Measurements from ENCODE around the gene STX11. TPM values are rescaled to one million over a fixed set of nuclear protein-coding genes. Genes with fewer than 3 reads are reported as not detected.
"Not testable (repeated sequence)": the region's sequence is repeated elsewhere in the genome, so short reads cannot be mapped to it uniquely, and the experiment has no call there.

STX11 gene
- total RNA-seq, 1 experiment from 2014 or later = not detected

DNA sequence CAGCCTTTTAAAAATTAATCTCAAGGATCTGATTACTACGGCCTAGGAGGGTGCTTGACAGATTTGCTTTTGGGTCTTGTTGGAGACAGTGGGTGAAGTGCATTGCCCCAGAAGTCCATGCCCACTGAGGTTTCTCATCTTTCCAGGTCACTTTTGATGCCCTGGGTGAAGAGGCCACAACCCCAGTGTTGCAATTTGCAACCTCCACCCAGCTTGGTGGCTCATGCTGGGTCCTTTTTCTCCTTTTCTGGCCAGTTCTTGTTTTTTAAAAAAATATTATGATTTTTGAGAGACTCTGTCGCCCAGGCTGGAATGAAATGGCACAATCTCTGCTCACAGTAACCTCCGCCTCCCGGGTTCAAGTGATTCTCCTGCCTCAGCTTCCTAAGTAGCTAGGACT lies 9.4 kb downstream of the STX11 start:
- DNase-seq (ENCODE audit: low read depth) = no peak
- in situ Hi-C loops (cut with HindIII; ENCODE audit: low pct_unique_long_range_greater_than_20kb, low sequenced_read_pairs) = no loop called here

DNA sequence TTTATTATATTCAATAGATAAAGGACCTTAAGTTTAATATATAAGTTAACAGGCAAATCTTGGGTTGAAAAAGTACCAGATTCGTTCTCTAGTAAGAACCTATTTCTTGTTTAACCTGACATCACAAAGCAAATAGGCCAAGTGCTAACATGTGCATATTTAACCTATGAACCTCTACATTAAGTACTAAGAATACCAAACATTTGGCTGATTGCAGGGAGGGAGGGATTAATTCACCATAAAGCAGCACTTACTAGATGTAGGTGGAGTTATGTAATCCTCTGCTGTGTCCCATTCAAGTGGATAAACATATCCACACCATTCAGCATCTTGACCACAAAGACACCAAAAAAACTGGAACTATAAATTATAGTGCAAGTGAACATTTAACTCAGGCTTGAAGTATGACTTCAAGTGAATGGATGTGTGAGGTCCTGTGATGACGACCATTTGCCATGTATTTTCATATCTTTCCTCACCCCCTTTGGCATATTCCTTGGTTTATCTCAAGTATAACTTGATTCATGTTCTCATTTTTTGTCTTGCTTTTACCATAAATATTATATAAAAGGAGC lies 10.2 kb downstream of the STX11 start:
- in situ Hi-C loops (cut with HindIII; ENCODE audit: low pct_unique_long_range_greater_than_20kb, low sequenced_read_pairs) = no loop called here

DNA sequence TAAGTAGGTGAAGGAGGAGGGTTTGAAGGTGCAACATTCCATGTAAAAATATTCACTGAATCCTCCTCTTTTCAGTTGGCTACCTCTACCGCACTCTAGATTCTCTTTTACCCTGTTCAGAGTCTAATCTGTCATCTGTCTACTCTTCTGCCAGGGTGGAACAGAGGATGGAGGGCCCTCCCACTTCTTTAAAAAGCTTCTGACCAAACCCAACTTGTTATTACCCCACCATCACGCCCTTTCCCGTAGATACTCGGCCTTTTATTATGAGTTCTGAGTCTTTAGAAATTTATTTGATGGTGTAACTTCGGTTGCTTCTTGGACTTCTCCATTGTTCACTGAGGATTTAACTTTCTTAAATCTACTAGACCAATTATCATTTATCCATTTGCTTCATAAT lies 11.7 kb downstream of the STX11 start:
- in situ Hi-C loops (cut with HindIII; ENCODE audit: low pct_unique_long_range_greater_than_20kb, low sequenced_read_pairs) = no loop called here

More for the DNA sequence above, 10.2 kb downstream of the STX11 start:
- DNase-seq (ENCODE audit: low read depth) = no peak

DNA sequence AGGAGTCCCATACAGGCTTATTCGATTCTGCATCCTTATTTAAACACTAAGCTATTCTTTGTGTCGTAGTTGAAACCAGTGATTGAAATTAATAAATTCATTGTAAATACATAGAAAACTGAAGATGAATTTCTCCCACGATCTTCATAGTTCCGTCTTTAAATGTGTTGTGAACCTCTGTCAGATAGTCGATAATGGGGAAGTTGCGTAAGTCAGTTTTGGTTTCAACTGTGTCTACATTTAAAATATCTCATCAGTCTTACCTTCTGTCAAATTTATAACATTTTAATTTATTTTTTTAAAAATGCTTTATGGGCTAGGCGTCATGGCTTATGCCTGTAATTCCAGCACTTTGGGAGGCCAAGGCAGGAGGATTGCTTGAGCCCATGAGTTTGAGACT lies 12.7 kb downstream of the STX11 start:
- in situ Hi-C loops (cut with HindIII; ENCODE audit: low pct_unique_long_range_greater_than_20kb, low sequenced_read_pairs) = no loop called here
- DNase-seq (ENCODE audit: low read depth) = no peak

More for the DNA sequence above, 11.7 kb downstream of the STX11 start:
- DNase-seq (ENCODE audit: low read depth) = no peak

DNA sequence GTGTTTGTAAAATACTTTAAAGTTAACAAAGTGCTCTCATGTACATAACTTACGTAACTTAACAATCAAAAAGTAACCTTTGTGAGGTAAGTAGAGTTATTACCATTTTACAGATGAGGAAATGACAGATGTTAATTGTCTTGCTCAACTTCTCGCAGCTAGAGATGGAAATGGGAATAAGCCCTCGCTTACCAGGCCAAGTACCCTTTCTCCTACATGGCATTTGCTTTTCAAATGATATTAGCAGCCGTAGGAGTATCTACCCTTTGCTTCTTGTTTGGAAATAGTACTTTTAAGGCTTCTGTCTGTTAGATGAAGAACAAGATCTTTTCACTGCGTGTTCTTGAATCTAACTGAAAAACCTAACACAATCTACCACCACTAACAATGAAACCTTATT lies 15.5 kb downstream of the STX11 start:
- in situ Hi-C loops (cut with HindIII; ENCODE audit: low pct_unique_long_range_greater_than_20kb, low sequenced_read_pairs) = no loop called here
- DNase-seq (ENCODE audit: low read depth) = no peak

DNA sequence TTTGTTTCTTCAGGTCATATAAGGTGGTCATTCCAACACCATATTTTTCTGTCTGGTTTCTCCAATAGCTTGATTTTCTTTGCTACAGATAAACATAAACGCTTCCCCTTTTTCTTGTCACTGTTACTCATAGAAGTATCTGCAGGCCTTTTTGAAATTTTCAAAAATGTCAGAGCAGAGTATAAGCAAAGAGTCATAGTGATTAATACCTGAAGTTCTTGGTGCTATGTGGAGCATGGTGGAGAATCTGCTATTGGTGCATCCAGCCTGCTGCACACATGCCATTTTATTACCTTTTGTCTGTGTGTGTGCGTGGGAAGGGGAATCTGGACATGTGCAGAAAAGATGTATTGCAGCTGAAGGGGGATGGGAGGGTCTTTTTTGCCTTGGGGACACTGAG lies 19.7 kb downstream of the STX11 start:
- in situ Hi-C loops (cut with HindIII; ENCODE audit: low pct_unique_long_range_greater_than_20kb, low sequenced_read_pairs) = no loop called here
- no peak for DNase-seq (ENCODE audit: low read depth)

DNA sequence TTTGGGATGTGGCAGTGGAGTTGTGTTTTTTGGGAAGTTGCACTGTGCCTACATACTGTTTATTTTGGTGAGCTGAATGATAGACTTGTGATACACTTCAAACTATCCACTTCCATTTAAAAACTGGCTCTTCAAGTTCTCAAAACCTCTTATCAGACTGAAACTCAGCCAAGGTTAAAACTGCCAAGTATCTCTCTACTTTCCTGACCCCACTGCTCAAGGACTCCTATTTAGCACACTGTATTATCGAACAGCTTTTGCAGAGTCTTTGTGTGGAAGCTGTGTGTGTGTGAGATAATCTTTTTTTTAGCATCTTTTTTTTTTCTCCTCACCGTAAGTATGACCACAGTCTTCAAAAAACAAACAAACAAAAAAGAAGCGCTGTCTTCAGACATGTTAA lies 21.1 kb downstream of the STX11 start:
- no peak for DNase-seq (ENCODE audit: low read depth)
- in situ Hi-C loops (cut with HindIII; ENCODE audit: low pct_unique_long_range_greater_than_20kb, low sequenced_read_pairs) = no loop called here

DNA sequence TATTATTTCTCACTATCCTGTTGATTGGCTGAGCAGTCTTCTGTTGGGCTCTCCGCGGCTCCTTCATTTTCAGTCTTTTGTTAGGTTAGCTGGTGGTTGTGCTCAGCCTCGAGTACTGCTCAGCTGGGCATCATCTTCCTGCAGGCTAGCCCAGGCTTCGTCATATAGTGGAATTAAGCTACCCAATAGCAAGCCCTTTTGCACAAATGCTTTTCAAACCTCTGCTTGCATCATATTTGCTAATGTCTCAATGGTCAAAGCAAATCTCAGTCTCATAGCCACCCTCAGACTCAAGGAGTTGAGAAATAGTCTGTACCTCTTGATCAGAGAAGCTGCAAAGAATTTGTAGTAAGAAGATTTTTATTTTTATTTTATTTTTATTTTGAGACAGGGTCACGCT lies 23.7 kb downstream of the STX11 start:
- in situ Hi-C loops (cut with HindIII; ENCODE audit: low pct_unique_long_range_greater_than_20kb, low sequenced_read_pairs) = no loop called here
- DNase-seq (ENCODE audit: low read depth) = no peak

DNA sequence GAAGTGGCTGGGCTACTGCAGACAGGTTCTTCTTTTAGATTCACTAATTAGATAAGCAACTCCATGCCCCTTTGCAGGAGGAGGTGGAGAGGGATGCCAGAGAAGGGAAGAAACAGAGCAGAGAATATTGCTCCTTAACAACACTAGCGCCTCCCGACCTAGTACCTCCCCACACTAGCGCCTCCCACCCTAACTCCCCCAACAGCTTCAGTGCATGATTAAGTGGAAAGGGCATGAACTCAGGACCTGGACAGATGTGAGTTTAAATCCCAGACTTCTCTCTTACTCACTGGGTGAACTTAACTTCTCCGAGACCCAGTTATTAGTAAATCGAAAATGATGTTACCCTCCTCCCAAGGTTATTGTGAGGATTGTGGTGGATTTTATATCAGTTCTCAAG lies 25.7 kb downstream of the STX11 start:
- in situ Hi-C loops (cut with HindIII; ENCODE audit: low pct_unique_long_range_greater_than_20kb, low sequenced_read_pairs) = no loop called here
- no peak for DNase-seq (ENCODE audit: low read depth)

DNA sequence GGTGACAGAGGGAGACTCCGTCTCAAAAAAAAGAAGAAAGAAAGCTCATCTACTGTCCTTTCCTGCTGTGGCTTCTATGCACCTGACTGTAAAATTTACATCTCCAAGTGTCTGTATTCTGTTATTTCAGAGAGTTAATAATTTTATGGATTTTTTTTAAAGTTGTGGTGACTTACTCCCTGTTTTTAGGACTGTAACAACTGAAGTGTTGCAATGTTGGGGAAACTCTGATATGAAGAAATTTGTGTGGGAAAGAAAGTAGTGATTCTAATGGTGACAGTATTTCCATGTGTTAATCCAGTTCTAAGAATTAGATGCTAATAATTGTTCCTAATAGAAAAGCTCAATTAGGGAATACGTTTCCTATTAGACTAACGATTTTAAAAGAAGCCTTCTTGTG lies 27.4 kb downstream of the STX11 start:
- no peak for DNase-seq (ENCODE audit: low read depth)
- in situ Hi-C loops (cut with HindIII; ENCODE audit: low pct_unique_long_range_greater_than_20kb, low sequenced_read_pairs) = no loop called here

DNA sequence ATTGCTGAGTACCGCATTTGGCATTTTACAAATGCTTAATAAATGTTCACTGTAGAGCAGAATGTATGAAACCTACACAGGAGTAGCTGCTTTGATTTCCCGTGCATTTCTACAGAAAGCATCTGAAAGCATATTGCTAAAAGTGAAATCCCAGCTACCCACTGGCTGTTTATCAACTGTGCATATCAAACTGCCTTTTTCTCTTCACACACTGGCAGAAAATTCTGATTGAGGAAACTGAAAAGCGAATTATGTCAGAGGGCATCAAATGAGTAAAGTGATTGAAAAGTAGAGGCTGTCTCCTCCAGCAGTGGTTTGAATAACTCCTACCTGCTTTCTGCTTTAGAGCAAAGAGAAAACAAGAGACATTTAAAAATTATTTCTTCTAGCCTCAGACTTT lies 28.0 kb downstream of the STX11 start:
- in situ Hi-C loops (cut with HindIII; ENCODE audit: low pct_unique_long_range_greater_than_20kb, low sequenced_read_pairs) = no loop called here
- DNase-seq (ENCODE audit: low read depth) = no peak

DNA sequence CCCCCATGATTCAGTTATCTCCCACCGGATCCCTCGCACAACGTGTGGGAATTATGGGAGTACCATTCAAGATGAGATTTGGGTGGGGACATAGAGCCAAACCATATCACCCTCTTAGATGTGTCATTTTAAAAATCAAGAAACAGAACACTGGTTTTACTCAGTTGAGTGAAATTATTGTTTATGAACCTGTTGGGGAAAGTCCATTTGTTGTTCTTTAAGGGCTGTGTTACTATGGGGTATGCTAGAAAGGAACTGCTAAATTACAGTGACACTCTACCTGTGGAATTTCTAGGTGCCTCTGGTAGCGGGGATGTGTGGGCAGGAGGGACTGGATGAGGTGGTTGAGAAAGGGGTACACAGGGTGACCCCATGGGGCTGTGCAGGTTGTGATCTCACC lies 28.9 kb downstream of the STX11 start:
- in situ Hi-C loops (cut with HindIII; ENCODE audit: low pct_unique_long_range_greater_than_20kb, low sequenced_read_pairs) = no loop called here
- no peak for DNase-seq (ENCODE audit: low read depth)

DNA sequence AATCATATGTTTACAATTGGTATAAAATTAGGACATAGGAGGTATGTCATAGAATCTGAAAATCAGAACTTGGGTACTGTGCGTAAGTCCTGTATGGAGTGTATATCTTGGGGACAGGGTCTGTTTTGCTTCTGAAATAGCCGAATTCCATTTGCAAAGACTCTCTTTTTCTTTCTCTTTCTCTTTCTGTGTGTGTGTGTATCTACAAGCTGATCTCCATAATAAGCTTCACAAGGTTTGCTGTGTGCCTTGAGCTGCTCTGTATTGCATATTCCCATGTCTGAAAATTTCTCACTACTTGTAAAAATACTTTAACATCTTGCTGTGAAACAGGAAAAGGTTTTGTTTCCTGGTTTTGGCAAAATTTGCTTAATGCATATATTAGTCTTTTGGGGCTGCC lies 29.5 kb downstream of the STX11 start:
- in situ Hi-C loops (cut with HindIII; ENCODE audit: low pct_unique_long_range_greater_than_20kb, low sequenced_read_pairs) = no loop called here
- no peak for DNase-seq (ENCODE audit: low read depth)

DNA sequence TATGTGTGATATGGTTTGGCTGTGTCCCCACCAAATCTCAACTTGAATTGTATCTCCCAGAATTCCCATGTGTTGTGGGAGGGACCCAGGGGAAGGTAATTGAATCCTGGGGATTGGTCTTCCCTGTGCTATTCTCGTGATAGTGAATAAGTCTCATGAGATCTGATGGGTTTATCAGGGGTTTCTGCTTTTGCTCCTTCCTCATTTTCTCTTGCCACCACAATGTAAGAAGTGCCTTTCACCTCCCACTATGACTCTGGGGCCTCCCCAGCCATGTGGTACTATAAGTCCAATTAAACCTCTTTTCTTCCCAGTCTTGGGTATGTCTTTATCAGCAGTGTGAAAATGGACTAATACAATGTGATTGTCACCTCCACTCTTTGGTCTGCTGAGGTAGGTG lies 30.0 kb downstream of the STX11 start:
- DNase-seq (ENCODE audit: low read depth); in situ Hi-C loops (cut with HindIII; ENCODE audit: low pct_unique_long_range_greater_than_20kb, low sequenced_read_pairs): not testable (repeated sequence)

DNA sequence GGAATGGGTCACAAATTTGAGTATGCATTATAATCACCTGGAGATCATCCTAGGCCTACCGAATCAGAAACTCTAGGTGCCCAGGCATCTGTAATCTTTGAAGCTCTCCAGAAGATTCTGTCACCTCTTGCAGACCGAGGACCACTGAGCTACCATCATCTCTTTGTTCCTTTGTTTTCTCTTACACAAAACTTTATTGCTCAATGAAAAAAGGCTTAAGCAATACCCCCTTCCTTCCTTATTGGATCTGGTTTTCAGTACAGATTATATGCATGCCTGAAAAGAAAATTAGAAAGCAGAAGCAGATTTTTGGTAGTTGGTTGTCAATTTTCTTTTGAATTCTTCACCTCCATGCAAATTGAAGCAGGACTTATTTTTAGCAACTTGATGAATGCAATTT lies 31.3 kb downstream of the STX11 start:
- in situ Hi-C loops (cut with HindIII; ENCODE audit: low pct_unique_long_range_greater_than_20kb, low sequenced_read_pairs) = no loop called here
- DNase-seq (ENCODE audit: low read depth) = no peak

DNA sequence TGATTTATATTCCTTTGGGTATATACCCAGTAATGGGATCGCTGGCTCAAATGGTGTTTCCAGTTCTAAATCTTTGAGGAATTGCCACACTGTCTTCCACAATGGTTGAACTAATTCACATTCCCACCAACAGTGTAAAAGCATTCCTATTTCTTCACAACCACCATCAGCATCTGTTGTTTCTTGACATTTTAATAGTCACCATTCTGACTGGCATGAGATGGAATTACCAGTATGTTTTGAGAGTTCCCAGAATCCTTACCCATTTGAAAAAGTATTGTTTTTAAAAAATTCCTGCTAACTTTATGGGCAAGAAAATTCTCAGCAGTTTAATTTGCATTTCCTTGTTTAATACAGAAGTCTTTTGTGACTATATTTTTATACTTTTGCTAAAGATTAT lies 33.9 kb downstream of the STX11 start:
- in situ Hi-C loops (cut with HindIII; ENCODE audit: low pct_unique_long_range_greater_than_20kb, low sequenced_read_pairs) = not testable (repeated sequence)

DNA sequence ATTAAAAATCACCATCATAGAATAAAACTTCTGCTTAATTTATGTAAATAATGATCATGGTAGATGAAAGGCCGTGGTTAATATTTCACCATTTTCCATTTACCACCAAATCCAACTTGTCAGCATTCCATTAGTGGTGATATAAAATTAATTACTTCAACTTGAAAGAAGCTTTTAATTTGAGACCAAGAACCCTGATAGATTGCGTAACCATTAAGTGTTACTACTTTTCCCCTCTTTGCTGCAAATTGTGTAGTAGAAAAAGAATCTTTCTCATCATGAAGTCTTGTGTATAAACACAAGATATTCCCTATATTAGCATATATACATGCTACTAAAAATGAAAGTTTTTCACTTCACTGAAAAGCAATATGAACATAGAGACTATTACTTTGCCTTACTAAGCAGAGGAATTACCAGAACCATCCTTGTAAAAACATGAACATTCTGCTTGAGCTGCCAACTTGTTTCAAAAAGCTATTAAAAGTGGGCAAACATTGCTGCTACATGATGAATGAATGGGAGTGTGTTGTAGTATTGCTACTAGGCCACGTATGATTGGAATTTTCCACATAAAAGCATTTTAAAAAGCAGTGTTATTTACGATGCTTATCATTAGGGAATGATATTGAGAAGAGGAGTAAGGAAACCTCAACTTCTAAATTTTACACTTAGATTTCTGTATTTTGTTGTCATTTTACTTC lies 35.0 kb downstream of the STX11 start:
- in situ Hi-C loops (cut with HindIII; ENCODE audit: low pct_unique_long_range_greater_than_20kb, low sequenced_read_pairs) = no loop called here
- DNase-seq (ENCODE audit: low read depth) = no peak

More for the DNA sequence above, 33.9 kb downstream of the STX11 start:
- DNase-seq (ENCODE audit: low read depth) = not testable (repeated sequence)

DNA sequence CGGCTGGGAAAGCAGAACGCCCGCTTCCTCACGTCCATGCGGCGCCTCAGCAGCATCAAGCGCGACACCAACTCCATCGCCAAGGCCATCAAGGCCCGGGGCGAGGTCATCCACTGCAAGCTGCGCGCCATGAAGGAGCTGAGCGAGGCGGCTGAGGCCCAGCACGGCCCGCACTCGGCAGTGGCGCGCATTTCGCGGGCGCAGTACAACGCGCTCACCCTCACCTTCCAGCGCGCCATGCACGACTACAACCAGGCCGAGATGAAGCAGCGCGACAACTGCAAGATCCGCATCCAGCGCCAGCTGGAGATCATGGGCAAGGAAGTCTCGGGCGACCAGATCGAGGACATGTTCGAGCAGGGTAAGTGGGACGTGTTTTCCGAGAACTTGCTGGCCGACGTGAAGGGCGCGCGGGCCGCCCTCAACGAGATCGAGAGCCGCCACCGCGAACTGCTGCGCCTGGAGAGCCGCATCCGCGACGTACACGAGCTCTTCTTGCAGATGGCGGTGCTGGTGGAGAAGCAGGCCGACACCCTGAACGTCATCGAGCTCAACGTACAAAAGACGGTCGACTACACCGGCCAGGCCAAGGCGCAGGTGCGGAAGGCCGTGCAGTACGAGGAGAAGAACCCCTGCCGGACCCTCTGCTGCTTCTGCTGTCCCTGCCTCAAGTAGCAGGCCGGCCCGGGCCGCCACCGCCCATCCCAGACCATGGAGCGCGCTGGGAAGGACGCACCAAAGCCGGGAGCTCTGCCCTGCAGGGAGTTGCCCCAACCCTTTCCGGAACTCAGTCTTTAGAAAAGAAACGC lies 36.7 kb downstream of the STX11 start:
- in situ Hi-C loops (cut with HindIII; ENCODE audit: low pct_unique_long_range_greater_than_20kb, low sequenced_read_pairs) = no loop called here
- DNase-seq (ENCODE audit: low read depth) = no peak

DNA sequence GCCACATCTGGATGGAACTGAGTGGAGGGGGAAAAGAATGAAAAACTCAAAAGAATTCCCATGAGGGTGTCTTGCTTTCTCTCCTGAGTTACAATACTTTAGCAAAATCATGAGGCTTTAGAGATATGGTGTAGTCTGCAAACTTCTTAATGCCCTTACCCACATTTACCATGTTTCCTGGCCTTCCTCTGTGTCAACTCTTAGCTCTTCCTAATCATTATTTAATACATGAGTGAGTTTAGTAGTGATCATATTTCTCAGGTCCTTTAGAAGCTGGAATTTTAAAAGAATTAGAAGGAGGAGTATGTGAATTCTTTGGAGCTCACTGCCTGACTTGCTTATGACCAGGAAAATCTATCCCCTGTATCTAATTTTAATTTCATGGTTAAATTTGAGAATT lies 39.0 kb downstream of the STX11 start:
- no peak for DNase-seq (ENCODE audit: low read depth)
- in situ Hi-C loops (cut with HindIII; ENCODE audit: low pct_unique_long_range_greater_than_20kb, low sequenced_read_pairs) = no loop called here
